Measurements from ENCODE around the gene CELSR1.
A peak's percentile ranks its signal among the peaks of the same experiment; 100 is the strongest.

CELSR1 gene

DNA sequence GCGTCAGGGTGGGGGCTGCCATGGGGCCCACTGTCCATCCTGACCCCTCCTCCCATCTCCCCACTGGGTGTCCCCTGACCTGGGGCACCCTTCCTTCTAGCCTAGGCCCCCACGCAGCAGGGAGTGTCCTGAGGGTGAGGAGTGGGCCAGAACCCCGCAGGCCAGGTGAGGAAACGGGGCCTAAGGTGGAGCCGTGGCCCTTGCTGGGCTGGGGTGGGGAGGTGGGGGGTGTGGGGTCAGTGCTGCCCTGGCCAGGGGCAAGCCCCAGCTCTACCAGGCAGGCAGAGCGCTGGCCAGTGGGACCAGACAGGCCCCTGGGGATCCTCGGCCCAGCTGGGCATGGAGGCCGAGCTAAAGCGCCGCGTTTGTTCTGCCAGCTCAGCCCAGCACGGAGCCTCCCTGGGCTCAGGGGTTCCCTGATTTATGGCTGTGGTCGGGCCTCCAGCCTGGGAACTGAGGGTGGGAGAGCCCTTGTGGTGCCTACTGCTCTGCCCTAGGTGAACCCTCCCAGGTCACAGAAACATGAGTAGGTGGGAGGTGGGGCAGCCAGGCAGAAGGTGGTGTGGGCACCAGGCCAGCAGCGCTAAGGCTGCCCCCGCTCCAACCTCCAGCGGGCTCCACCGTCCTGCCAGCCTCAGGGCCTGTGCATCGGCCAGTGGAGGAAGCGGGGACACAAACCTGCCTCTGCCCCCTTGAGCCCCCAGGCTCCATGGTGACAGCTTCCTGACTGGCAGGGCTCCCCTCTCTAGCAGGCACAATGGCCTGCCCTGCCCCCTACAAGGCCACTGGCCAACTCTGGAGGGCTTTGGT, 179.5 kb downstream of the CELSR1 start:
- no peak for TF ChIP-seq CTCF (IDR thresholded peaks at IDR 0.05; ENCODE audit: control extremely low read depth, extremely low read depth, low read depth, missing control alignments)
- CTCF ChIA-PET: interaction anchor here (1.2 to 3.8 kb wide), 3 partner anchors 9 to 185 kb away, joined by 3 to 27 read pairs (median 4); no protein-coding TSS in a partner anchor
- POLR2A ChIA-PET: no interaction called here
- no peak for DNase-seq (ENCODE audit: extremely low spot score)

GRCh38 chr22:46356496-46357480, 180.6 kb downstream of the CELSR1 start:
- ChIA-PET POLR2A (no interaction called here), CTCF (interaction anchor here (1.4 to 3.8 kb wide), 3 partner anchors 10 to 26 kb away, joined by 3 to 27 read pairs (median 4); no protein-coding TSS in a partner anchor)
- DNase-seq (ENCODE audit: extremely low spot score): no peak
- no peak for TF ChIP-seq CTCF (IDR thresholded peaks at IDR 0.05; ENCODE audit: control extremely low read depth, extremely low read depth, low read depth, missing control alignments)

DNA sequence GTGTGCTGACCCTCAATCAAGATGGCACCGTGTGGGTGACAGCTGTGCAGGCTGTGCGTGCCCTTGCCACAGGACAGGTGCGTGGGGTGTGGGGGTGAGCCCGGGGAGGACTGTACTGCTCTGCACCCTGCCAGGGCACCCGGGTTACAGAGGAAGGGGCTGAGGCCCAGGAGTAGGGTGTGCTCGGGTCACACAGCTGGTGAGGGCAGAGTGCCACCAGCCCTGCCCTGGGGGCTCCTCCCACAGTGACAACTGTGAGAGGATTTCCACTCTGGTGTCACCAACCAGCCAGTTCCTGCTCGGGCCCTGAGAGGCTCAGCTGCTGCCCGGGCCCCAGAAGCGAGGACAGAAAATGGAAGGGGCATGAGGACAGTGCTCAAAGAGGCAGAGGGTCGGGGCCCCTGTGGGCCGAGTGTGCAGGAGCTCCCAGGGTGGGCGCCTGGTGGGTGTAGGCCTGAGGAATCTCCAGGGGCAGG, 181.4 kb downstream of the CELSR1 start:
- no peak for TF ChIP-seq CTCF (IDR thresholded peaks at IDR 0.05; ENCODE audit: control extremely low read depth, extremely low read depth, low read depth, missing control alignments)
- POLR2A ChIA-PET: no interaction called here
- no peak for DNase-seq (ENCODE audit: extremely low spot score)
- CTCF ChIA-PET: interaction anchor here (1.0 to 3.8 kb wide), 5 partner anchors 11 to 188 kb away, joined by 3 to 27 read pairs (median 4); no protein-coding TSS in a partner anchor

- POLR2A ChIA-PET: no interaction called here
These were observed 181.9 kb downstream of the CELSR1 start for GRCh38 chr22:46355369-46355995.

DNA sequence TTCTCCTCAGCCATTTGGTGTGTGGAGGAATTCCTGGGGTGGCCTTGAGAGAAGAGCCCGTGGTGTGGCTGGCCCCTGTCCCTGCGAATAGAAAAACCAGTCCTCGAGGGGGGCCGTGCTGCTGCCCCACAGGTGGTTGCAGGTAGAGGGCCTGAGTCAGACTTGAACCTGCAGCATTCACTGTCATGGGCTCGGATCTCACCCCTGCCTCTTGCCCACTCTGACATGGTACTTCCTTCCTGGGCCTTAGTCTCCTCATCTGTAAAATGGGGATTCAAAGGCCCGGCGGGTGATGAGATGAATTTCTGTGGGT, 182.5 kb downstream of the CELSR1 start:
- TF ChIP-seq CTCF (IDR thresholded peaks at IDR 0.05; ENCODE audit: control extremely low read depth, extremely low read depth, low read depth, missing control alignments): no peak
- ChIA-PET CTCF (interaction anchor here (1.0 to 1.9 kb wide), 5 partner anchors 12 to 189 kb away, joined by 3 to 8 read pairs (median 4); no protein-coding TSS in a partner anchor), POLR2A (no interaction called here)
- no peak for DNase-seq (ENCODE audit: extremely low spot score)

More at GRCh38 chr22:46355369-46355995, 181.9 kb downstream of the CELSR1 start:
- TF ChIP-seq CTCF (IDR thresholded peaks at IDR 0.05; ENCODE audit: control extremely low read depth, extremely low read depth, low read depth, missing control alignments): peak; percentile 62
- CTCF ChIA-PET: interaction anchor here (1.0 to 3.8 kb wide), 5 partner anchors 12 to 189 kb away, joined by 3 to 27 read pairs (median 4); no protein-coding TSS in a partner anchor
- DNase-seq (ENCODE audit: extremely low spot score): peak; percentile 80

Measured in GM10248 (cell line).